ENCODE measurements around the gene CAPN2.
A peak's percentile ranks its signal among the peaks of the same experiment; 100 is the strongest.

CAPN2 gene

DNA sequence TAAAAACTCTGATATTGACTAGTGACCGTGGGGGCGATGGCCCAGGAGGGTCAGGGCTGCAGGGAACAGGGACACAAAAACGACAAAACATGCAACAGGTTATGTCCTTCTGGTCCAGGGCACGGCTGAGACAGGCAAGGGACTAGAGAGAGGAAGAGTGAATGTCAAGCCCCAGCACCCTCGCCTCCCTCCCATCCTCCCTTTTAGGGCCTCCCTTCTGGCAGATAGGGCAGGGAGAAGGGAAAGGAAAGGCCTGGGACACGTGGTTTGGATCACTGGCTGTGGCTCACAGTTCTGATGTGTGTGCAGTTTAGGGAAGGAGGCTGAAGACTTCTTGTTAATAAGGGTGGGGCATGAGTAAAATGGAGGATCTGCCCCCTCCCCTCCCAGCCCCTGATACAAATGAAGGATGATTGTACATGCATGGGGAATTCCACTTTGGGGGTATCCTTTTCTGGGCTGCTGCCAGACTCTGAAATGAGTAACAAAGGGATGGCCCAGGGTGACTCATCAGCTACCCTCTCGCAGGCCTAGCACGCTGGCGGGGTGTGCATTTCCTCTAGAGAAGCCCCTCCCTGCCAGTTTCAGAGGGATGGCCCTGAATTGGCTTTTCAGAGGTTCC, 14.2 kb downstream of the CAPN2 start (continued):
- TF ChIP-seq PRDM2 (tag by site-specific recombination; IDR thresholded peaks at IDR 0.05; ENCODE audit: borderline replicate concordance), result no peak
- TF ChIP-seq ZNF785 (tag by site-specific recombination; IDR thresholded peaks at IDR 0.05), result no peak
- TF ChIP-seq ZNF488 (tag by site-specific recombination; IDR thresholded peaks at IDR 0.05), result no peak
- TF ChIP-seq SP7 (tag by site-specific recombination; IDR thresholded peaks at IDR 0.05), result peak; percentile 93
- TF ChIP-seq, protein P1, sequence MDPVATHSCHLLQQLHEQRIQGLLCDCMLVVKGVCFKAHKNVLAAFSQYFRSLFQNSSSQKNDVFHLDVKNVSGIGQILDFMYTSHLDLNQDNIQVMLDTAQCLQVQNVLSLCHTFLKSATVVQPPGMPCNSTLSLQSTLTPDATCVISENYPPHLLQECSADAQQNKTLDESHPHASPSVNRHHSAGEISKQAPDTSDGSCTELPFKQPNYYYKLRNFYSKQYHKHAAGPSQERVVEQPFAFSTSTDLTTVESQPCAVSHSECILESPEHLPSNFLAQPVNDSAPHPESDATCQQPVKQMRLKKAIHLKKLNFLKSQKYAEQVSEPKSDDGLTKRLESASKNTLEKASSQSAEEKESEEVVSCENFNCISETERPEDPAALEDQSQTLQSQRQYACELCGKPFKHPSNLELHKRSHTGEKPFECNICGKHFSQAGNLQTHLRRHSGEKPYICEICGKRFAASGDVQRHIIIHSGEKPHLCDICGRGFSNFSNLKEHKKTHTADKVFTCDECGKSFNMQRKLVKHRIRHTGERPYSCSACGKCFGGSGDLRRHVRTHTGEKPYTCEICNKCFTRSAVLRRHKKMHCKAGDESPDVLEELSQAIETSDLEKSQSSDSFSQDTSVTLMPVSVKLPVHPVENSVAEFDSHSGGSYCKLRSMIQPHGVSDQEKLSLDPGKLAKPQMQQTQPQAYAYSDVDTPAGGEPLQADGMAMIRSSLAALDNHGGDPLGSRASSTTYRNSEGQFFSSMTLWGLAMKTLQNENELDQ (tag by site-specific recombination; IDR thresholded peaks at IDR 0.05; ENCODE audit: low read depth), result no peak
- no peak for TF ChIP-seq KLF16 (tag by site-specific recombination; IDR thresholded peaks at IDR 0.05)
- TF ChIP-seq HOXA7 (CRISPR knock-in tag; IDR thresholded peaks at IDR 0.05; ENCODE audit: borderline replicate concordance), result no peak
- TF ChIP-seq ZNF146 (tag by site-specific recombination; IDR thresholded peaks at IDR 0.05), result no peak
- no peak for TF ChIP-seq ZNF155 (tag by site-specific recombination; IDR thresholded peaks at IDR 0.05)
- no peak for TF ChIP-seq ZNF670 (tag by site-specific recombination; IDR thresholded peaks at IDR 0.05; ENCODE audit: low read depth)
- TF ChIP-seq GLI4 (tag by site-specific recombination; IDR thresholded peaks at IDR 0.05), result no peak
- TF ChIP-seq ZNF211 (tag by site-specific recombination; IDR thresholded peaks at IDR 0.05; ENCODE audit: low read depth), result no peak
- TF ChIP-seq ZNF292 (tag by site-specific recombination; IDR thresholded peaks at IDR 0.05; ENCODE audit: borderline replicate concordance, low read depth), result no peak
- TF ChIP-seq ZNF341 (tag by site-specific recombination; IDR thresholded peaks at IDR 0.05; ENCODE audit: low read depth), result peak; percentile 64; the same call in 1 of the 2 replicates
- peak; percentile 87 for TF ChIP-seq ZBTB44 (tag by site-specific recombination; IDR thresholded peaks at IDR 0.05)
- TF ChIP-seq ZNF16 (tag by site-specific recombination; IDR thresholded peaks at IDR 0.05; ENCODE audit: low read depth), result no peak
- no peak for TF ChIP-seq RBAK (tag by site-specific recombination; IDR thresholded peaks at IDR 0.05)
- TF ChIP-seq PRDM1 (tag by site-specific recombination; IDR thresholded peaks at IDR 0.05), result peak; percentile 95
- TF ChIP-seq WT1 (tag by site-specific recombination; IDR thresholded peaks at IDR 0.05), result peak; percentile 98
- TF ChIP-seq ZNF571 (tag by site-specific recombination; IDR thresholded peaks at IDR 0.05), result no peak
- no peak for TF ChIP-seq ZNF140 (tag by site-specific recombination; IDR thresholded peaks at IDR 0.05)
- no peak for TF ChIP-seq ZNF747 (tag by site-specific recombination; IDR thresholded peaks at IDR 0.05)
- TF ChIP-seq SETDB1 (IDR thresholded peaks at IDR 0.05; ENCODE audit: insufficient read length, low read length), result no peak
- no peak for TF ChIP-seq GLI2 (tag by site-specific recombination; IDR thresholded peaks at IDR 0.05; ENCODE audit: borderline replicate concordance, low read depth)
- TF ChIP-seq, protein P2, sequence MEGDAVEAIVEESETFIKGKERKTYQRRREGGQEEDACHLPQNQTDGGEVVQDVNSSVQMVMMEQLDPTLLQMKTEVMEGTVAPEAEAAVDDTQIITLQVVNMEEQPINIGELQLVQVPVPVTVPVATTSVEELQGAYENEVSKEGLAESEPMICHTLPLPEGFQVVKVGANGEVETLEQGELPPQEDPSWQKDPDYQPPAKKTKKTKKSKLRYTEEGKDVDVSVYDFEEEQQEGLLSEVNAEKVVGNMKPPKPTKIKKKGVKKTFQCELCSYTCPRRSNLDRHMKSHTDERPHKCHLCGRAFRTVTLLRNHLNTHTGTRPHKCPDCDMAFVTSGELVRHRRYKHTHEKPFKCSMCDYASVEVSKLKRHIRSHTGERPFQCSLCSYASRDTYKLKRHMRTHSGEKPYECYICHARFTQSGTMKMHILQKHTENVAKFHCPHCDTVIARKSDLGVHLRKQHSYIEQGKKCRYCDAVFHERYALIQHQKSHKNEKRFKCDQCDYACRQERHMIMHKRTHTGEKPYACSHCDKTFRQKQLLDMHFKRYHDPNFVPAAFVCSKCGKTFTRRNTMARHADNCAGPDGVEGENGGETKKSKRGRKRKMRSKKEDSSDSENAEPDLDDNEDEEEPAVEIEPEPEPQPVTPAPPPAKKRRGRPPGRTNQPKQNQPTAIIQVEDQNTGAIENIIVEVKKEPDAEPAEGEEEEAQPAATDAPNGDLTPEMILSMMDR (tag by site-specific recombination; IDR thresholded peaks at IDR 0.05), result no peak
- no peak for TF ChIP-seq KLF9 (tag by site-specific recombination; IDR thresholded peaks at IDR 0.05; ENCODE audit: low read depth)
- 0 out of 2 replicates have a peak, but pooled peaks have one; percentile 7 for TF ChIP-seq OVOL3 (tag by site-specific recombination; IDR thresholded peaks at IDR 0.05)
- peak; percentile 48; the same call in 1 of the 2 replicates for TF ChIP-seq SP2 (tag by site-specific recombination; IDR thresholded peaks at IDR 0.05)
- 0 out of 2 replicates have a peak, but pooled peaks have one; percentile 66 for TF ChIP-seq ZBTB20 (tag by site-specific recombination; IDR thresholded peaks at IDR 0.05)

All from HEK293 (cell line).